NCI-H748 treated with DMSO at 0.1 percent for 48 hours (cell line): ENCODE data around the gene GRIK1.

ENCODE experiments used
- DNase-seq: peaks from one replicate; lab custom pipeline; 2025; lab: John Stamatoyannopoulos, UW

The GRIK1 gene

GRCh38 chr21:29909571-29909970 lies 30.2 kb downstream of the GRIK1 start:
- no peak for DNase-seq

GRCh38 chr21:29904359-29905282 lies 35.2 kb downstream of the GRIK1 start:
- DNase-seq, result no peak

- DNase-seq, result no peak
Measured at GRCh38 chr21:29896884-29897283, 42.9 kb downstream of the GRIK1 start.

GRCh38 chr21:29893687-29894086 lies 46.1 kb downstream of the GRIK1 start:
- DNase-seq, result no peak

DNA sequence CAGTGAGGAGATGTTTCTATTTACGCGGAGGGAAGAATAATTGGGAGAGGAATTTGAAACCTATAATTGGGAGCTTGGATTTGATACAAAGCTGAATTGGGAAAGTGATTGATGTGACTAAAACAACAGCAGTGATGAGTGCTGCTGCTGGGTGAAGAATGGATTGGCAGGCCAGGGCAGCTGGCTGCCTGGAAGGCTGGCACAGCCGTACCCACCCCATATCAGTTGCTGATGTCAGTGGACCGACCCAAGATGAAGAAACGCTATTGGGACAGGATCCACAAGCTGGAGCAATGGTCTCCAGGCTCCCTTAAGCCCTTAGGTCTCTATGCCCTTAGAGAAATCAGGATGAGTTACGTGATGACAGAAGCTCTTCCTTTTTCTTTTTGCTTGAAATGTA lies 47.4 kb downstream of the GRIK1 start:
- no peak for DNase-seq

DNA sequence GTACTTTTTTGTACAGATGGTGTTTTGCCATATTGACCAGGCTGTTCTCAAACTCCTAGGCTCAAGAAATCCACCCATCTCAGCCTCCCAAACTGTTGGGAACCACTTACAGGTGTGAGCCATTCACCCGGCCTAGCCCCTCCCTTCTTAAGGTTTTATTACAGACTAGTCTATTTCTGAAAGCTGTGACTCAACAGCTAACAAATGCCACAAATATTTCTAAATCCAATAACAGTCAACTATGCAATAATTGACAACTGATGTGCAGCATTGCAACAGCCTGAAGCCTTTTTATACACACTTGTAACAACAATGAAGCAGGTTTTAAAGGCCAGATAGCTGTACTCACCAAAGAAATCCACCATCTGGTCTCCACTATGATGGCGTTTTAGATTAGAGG lies 51.4 kb downstream of the GRIK1 start:
- DNase-seq, result no peak

DNA sequence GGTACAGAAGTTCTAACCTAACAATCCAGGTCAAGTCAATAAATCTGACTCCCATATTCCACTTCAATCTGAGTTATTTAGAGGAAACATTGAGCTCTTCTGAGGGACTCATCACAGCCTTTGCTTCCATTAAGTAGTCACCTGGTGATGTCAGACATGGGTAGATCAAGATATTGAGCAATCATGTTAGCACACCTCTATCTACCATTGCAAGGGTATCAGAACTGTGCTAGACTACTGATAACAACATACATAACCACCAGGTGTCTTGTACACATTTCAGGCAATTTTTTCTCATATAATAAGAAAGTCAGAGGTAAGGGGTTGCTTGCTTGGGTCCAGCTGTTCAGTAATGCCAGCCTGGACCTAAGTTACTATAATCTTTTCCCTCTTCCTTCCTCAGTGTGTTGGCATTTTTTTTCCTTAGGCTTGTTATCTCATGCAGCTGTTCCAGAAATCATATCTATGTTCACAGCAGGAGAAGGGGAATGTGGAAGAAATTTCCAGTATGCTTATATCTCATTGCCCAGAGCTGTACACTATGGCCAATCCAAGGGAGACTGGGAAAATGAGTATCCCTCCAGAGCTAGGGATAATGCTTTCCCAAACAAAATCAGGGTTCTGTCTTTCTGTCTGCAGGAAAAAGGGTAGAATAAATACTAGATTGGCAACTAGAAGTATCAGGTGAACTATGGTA lies 52.3 kb downstream of the GRIK1 start:
- DNase-seq, result no peak

GRCh38 chr21:29885491-29885890 lies 54.3 kb downstream of the GRIK1 start:
- no peak for DNase-seq

DNA sequence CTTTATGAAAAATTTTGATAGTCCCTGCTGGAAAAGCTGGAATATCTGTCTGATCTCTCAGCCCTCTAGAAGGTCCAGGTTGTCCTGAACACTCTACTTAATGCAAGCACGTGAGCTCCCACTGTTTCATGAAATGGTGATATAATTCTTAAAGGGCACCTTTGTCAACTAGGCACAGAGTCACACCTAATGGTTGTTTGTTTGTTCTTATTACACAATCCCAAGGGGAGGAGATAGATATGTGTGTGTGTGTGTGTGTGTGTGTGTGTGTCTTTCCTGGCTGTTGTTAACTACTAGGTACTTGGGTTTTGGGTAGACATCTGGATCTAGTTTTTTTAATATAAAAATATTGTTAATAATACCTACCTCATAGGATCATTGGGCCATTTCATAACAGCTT lies 63.9 kb downstream of the GRIK1 start:
- DNase-seq, result no peak

DNA sequence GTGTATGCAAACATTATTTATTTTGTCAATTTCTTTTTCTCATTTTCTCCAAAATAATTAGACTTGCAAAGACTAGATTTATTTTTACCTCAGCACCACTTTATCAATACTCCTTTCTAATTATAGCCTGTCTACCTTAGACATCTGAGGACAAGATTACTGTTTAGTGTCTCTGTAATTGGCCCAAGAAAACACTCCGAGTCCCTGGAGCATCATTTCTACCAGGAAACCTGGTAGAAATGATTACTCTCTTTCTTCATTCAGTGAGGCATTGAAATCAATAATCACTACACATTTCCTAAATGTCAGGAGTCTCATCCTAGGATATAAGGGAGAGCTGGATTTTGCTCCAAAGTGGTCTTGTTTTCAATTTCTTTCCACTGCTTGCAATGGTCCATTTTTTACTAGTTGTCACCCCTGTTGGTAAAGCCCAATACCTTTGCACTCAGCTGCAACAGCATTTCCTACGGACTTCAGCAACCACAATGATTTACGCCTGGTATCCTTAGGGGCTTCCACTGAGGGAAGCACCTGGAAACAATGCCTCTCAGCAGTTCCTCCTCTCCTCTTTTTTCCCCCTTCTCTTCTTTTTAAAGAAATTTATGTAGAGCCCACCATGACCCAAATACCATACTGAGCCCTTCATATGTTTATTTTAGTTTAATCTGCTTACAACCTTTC lies 64.6 kb downstream of the GRIK1 start:
- no peak for DNase-seq

DNA sequence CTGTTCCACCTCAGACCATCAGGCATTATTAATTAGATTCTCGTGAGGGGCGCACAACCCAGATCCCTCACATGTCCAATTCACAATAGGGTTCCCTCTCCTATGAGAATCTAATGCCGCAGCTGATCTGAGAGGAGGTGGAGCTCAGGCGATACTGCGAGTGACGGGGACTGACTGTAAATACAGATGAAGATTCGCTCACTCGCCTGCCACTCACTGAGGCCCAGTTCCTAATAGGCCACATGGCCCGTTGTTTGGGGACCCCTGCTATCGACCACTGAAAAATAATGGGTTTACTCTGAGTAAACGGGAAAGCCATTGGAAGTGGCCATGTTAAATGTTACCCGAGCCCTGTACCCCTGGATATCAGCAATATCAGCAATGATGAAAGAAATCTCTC lies 65.9 kb downstream of the GRIK1 start:
- DNase-seq, result no peak

- no peak for DNase-seq
Measured at GRCh38 chr21:29870814-29871213, 69.0 kb downstream of the GRIK1 start.

DNA sequence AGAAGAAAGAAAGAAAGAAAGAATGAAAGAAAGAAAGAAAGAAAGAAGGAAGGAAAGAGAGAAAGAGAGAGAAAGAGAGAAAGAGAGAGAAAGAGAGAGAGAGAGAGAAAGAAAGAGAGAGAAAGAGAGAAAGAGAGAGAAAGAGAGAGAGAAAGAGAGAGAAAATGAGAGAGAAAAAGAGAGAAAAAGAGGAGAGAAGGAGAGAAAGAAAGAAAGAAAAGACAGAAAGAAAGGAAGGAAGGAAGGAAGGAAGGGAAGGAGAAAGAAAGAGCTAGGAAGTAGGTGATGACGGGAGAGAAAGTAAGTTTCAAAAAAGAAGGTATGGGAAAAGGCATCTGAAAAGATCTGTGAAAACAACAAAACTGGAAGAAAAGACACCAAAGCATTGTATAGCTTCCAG lies 72.0 kb downstream of the GRIK1 start:
- DNase-seq, result no peak

- no peak for DNase-seq
Measured at GRCh38 chr21:29860346-29860745, 79.5 kb downstream of the GRIK1 start.

GRCh38 chr21:29857150-29857549 lies 82.6 kb downstream of the GRIK1 start:
- no peak for DNase-seq

DNA sequence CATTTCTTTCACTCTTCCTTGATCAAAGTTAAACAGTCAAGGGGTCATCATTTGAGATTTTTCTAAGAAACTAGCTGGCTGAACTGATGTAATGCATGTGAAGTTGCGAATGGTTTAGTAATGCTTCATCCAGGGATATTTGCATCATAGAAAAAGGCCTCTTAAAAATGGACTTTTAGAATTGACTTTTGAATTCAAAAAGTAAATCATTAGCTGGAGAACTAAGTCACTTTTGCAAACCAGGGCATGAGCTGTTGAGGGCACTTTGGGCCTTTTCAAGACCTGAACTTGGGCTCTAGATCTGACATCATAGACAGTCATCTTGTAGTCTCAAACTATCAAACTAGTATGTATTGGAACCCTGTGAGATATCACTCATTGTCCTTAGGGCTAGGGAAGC lies 85.0 kb downstream of the GRIK1 start:
- no peak for DNase-seq

GRCh38 chr21:29851611-29852010 lies 88.2 kb downstream of the GRIK1 start:
- no peak for DNase-seq

DNA sequence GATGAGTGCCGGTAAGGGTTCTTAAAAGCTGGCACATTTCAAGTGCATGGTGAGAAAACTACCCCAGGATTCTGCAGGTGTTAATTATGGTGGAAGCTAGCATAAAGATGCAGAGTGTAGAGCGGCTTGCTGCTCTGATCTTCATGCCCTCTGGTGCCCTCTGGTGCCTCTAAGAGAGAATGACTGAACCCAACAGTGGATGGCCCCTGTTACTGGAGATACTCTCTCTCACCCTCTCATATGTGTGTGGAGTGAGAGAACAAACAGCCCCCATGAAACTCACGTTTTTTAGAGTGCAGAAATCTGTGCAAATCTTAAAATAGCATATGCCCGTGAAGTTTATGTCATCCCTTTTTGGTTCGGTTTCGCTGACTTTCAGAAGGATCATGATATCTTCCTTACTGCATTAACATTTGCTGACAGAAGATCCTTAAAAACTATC lies 90.0 kb downstream of the GRIK1 start:
- DNase-seq, result peak; percentile 19

- no peak for DNase-seq
Measured at GRCh38 chr21:29843804-29844203, 96.0 kb downstream of the GRIK1 start.

DNA sequence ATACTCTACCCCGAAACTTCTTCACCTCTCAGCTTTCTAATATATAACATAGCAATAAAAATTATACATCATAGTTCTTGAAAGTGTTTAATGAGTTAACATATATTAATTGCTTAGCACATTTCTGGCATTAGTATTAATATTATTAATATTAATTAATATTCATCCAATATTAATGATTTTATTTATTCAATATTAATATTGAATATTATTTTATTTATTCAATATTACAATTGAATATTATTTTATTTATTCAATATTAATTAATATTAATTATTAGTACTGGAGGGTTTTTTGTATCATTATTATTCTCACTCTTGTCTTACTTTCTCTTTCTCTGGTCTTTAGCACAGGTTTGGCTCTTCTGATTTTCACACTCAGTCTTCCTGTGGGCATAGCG lies 105.2 kb downstream of the GRIK1 start:
- DNase-seq, result no peak

- no peak for DNase-seq
Measured at GRCh38 chr21:29832217-29832616, 107.6 kb downstream of the GRIK1 start.

GRCh38 chr21:29829564-29830275 lies 110.1 kb downstream of the GRIK1 start:
- DNase-seq, result no peak
